Neural cell (in vitro differentiated cells): ENCODE measurements around the gene NPFFR2. TPM values are rescaled to one million over a fixed set of nuclear protein-coding genes. Genes with fewer than 3 reads are reported as not detected.

Source experiments
- H2AFZ ChIP-seq: fragments of 200-600, 300-800 bp; sonication (generic), shearing (Covaris generic); 2 replicates; pipeline ENCODE4 v1.6.0; 2014; ENCODE audit warnings: low read depth, mild to moderate bottlenecking, antibody characterized with exemption, low read length, moderate library complexity
- H3F3A ChIP-seq: fragments of 200-600 bp; shearing (Covaris generic); 2 replicates; pipeline ENCODE4 v1.6.1; 2016; ENCODE audit warnings: mild to moderate bottlenecking, moderate library complexity, mixed read lengths, antibody characterized with exemption, low read length; ENCODE audit not compliant: insufficient read depth, poor library complexity, severe bottlenecking
- H3K27ac ChIP-seq: fragments of 200-600, 300-800 bp; sonication (generic), shearing (Covaris generic); 2 replicates; pipeline ENCODE4 v1.5.1; 2014; ENCODE audit warnings: mild to moderate bottlenecking, low read length, moderate library complexity
- H3K27me3 ChIP-seq: fragments of 300-800, 200-600 bp; sonication (generic), shearing (Covaris generic); 2 replicates; pipeline ENCODE4 v1.6.0; 2014; ENCODE audit warnings: mild to moderate bottlenecking, low read depth, low read length, moderate library complexity; ENCODE audit not compliant: insufficient read depth
- H3K36me3 ChIP-seq: fragments of 300-800, 200-600 bp; sonication (generic), shearing (Covaris generic); 2 replicates; pipeline ENCODE4 v1.5.1; 2014; ENCODE audit warnings: mild to moderate bottlenecking, antibody characterized with exemption, low read length, moderate library complexity; ENCODE audit not compliant: insufficient read depth
- H3K4me2 ChIP-seq: fragments of 300-800, 200-600 bp; sonication (generic), shearing (Covaris generic); 2 replicates; pipeline ENCODE4 v1.6.0; 2014; ENCODE audit warnings: mild to moderate bottlenecking, low read length
- H3K4me3 ChIP-seq: fragments of 300-800, 200-600 bp; sonication (generic), shearing (Covaris generic); 2 replicates; pipeline ENCODE4 v1.5.1; 2014; ENCODE audit warnings: mild to moderate bottlenecking, low read length, moderate library complexity
- H3K79me2 ChIP-seq: fragments of 200-600 bp; shearing (Covaris generic); replicated peaks from 2 replicates; pipeline ENCODE4 v1.6.0; 2014; ENCODE audit warnings: mild to moderate bottlenecking, low read length, moderate library complexity; ENCODE audit not compliant: insufficient read depth
- H3K9ac ChIP-seq: fragments of 300-800, 200-600 bp; sonication (generic), shearing (Covaris generic); 2 replicates; pipeline ENCODE4 v1.6.1; 2016; ENCODE audit warnings: mild to moderate bottlenecking, low read length, mixed read lengths
- H3K9me2 ChIP-seq: fragments of 200-600 bp; shearing (Covaris generic); 2 replicates; pipeline ENCODE4 v1.6.1; 2016; ENCODE audit warnings: mild to moderate bottlenecking, low read length, mixed read lengths; ENCODE audit not compliant: insufficient read depth
- H3K9me3 ChIP-seq: fragments of 200-600, 300-800 bp; sonication (generic), shearing (Covaris generic); 2 replicates; pipeline ENCODE4 v1.6.1; 2016; ENCODE audit warnings: mild to moderate bottlenecking, mixed run types, low read length, moderate library complexity, mixed read lengths
- H4K20me1 ChIP-seq: fragments of 200-600 bp; shearing (Covaris generic); 2 replicates; pipeline ENCODE4 v1.6.1; 2016; ENCODE audit warnings: mild to moderate bottlenecking, mixed run types; ENCODE audit not compliant: insufficient read depth
- EP300 ChIP-seq: fragments of 450-650 bp; conservative IDR thresholded peaks from 2 replicates; pipeline ENCODE4 v1.6.1; 2014; ENCODE audit warnings: antibody characterized with exemption, mild to moderate bottlenecking, moderate library complexity; ENCODE audit not compliant: poor library complexity, severe bottlenecking
- EZH2 ChIP-seq: fragments of 200-600, 300-800 bp; shearing (Covaris generic), sonication (generic); IDR thresholded peaks from 2 replicates; pipeline ENCODE4 v1.6.1; 2014; ENCODE audit warnings: antibody characterized with exemption, low read length, borderline replicate concordance, mild to moderate bottlenecking; ENCODE audit not compliant: insufficient read depth, poor library complexity, severe bottlenecking
- MXI1 ChIP-seq: fragments of 450-650 bp; conservative IDR thresholded peaks from 2 replicates; pipeline ENCODE4 v1.6.1; 2014; ENCODE audit warnings: antibody characterized with exemption, mild to moderate bottlenecking; ENCODE audit not compliant: poor library complexity, severe bottlenecking
- POLR2AphosphoS5 ChIP-seq: IDR thresholded peaks from 2 replicates; pipeline ENCODE4 v1.6.1; 2012
- RAD21 ChIP-seq: fragments of 450-650 bp; conservative IDR thresholded peaks from 2 replicates; pipeline ENCODE4 v1.6.1; 2014; ENCODE audit warnings: antibody characterized with exemption, mild to moderate bottlenecking, moderate library complexity
- REST ChIP-seq: IDR thresholded peaks from 2 replicates; pipeline ENCODE4 v1.6.1; 2012; ENCODE audit warnings: borderline replicate concordance
- SMC3 ChIP-seq: fragments of 450-650 bp; conservative IDR thresholded peaks from 2 replicates; pipeline ENCODE4 v1.6.1; 2014; ENCODE audit warnings: antibody characterized with exemption, mild to moderate bottlenecking, moderate library complexity; ENCODE audit not compliant: poor library complexity
- TAF1 ChIP-seq: IDR thresholded peaks from 2 replicates; pipeline ENCODE4 v1.6.1; 2012; ENCODE audit warnings: low read depth
- polyA plus RNA-seq: library from polyadenylated mRNA; depleted of rRNA; stranded (reverse); fragments of >200 nt; gene quantifications from 2 replicates; pipeline ENCODE4 v1.2.3, GENCODE V29; 2014
- TF ChIP-seq, protein P1 (sequence below): fragments of 450-650 bp; IDR thresholded peaks from 2 replicates; pipeline ENCODE4 v1.5.1; 2014; ENCODE audit warnings: antibody characterized with exemption, mild to moderate bottlenecking, moderate library complexity; ENCODE audit not compliant: poor library complexity, severe bottlenecking

Gene NPFFR2
- polyA plus RNA-seq, 1 donor from 2014 or later: not detected

GRCh38 chr4:72169861-72170260 lies 138.1 kb downstream of the NPFFR2 start:
- H3K9ac ChIP-seq: no peak overlapping the region
- no peaks in the 10 kb centered on the region for H3K36me3 ChIP-seq
- no peaks in the 10 kb centered on the region for H3K9me3 ChIP-seq
- H3F3A ChIP-seq: no peaks in the 10 kb centered on the region
- TF ChIP-seq REST (no peak), MXI1 (no peak), POLR2AphosphoS5 (no peak), SMC3 (no peak), EP300 (no peak), TAF1 (no peak)
- TF ChIP-seq, protein P1, sequence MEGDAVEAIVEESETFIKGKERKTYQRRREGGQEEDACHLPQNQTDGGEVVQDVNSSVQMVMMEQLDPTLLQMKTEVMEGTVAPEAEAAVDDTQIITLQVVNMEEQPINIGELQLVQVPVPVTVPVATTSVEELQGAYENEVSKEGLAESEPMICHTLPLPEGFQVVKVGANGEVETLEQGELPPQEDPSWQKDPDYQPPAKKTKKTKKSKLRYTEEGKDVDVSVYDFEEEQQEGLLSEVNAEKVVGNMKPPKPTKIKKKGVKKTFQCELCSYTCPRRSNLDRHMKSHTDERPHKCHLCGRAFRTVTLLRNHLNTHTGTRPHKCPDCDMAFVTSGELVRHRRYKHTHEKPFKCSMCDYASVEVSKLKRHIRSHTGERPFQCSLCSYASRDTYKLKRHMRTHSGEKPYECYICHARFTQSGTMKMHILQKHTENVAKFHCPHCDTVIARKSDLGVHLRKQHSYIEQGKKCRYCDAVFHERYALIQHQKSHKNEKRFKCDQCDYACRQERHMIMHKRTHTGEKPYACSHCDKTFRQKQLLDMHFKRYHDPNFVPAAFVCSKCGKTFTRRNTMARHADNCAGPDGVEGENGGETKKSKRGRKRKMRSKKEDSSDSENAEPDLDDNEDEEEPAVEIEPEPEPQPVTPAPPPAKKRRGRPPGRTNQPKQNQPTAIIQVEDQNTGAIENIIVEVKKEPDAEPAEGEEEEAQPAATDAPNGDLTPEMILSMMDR: no peak
- no peak overlapping the region for H3K4me2 ChIP-seq
- no peak overlapping the region for H2AFZ ChIP-seq
- H3K79me2 ChIP-seq: no peaks in the 10 kb centered on the region
- H3K9me2 ChIP-seq: no peaks in the 10 kb centered on the region
- no peak overlapping the region for H3K27ac ChIP-seq
- H3K27me3 ChIP-seq: no peaks in the 10 kb centered on the region
- H3K4me3 ChIP-seq: no peak overlapping the region
- H4K20me1 ChIP-seq: no peaks in the 10 kb centered on the region

DNA sequence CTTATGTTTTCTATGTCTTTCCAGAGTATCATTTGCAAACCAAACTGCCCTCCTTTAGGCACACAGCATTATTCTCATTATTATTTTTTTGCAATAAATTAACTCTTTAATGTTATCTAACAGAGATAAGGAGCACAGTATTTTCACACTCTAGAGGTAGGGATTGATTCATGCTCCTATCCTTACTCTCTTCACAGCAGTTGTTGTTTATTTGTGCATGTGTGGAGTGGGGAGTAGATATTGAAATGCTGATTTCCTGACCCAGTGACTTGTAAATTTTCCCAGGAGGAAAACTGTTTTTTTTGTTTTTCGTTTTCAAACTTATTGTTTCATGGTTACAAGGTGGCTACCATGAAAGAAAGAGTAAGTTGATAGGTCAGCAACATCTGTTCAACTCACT lies 140.0 kb downstream of the NPFFR2 start:
- Histone ChIP-seq H3K36me3 (no peaks in the 10 kb centered on the region), H3K79me2 (no peaks in the 10 kb centered on the region), H3F3A (no peaks in the 10 kb centered on the region), H3K9me2 (no peaks in the 10 kb centered on the region), H4K20me1 (no peaks in the 10 kb centered on the region), H3K27ac (no peak overlapping the region), H2AFZ (no peak overlapping the region), H3K9me3 (no peaks in the 10 kb centered on the region), H3K9ac (no peak overlapping the region), H3K27me3 (no peaks in the 10 kb centered on the region), H3K4me2 (no peak overlapping the region), H3K4me3 (no peak overlapping the region)
- TF ChIP-seq RAD21: no peak
- no peak for TF ChIP-seq MXI1
- TF ChIP-seq TAF1: no peak
- no peak for TF ChIP-seq EZH2
- no peak for TF ChIP-seq SMC3
- TF ChIP-seq, protein P1: no peak
- no peak for TF ChIP-seq POLR2AphosphoS5
- no peak for TF ChIP-seq REST
- TF ChIP-seq EP300: no peak
